ENCODE results near the gene VPS16.

DNA sequence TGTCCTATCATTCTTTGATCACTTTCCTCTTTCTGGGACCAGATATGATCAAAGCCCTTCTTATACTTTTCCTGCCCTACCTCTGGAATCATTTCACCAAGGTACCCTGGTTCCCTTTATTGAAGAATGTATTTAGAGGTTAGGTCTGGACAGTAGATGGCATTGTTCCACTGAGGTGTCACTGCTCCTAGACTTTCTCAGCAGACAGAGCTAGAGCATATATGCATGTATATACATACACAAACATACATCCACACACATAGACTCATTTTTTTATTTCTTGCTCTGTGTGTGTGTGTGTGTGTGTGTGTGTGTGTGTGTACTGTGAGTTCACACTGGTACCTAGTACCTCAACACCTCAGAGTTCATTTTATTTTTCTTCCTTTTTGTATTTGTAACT lies 73.6 kb downstream of the VPS16 start:
- TF ChIP-seq BACH2 (CRISPR knock-in tag; IDR thresholded peaks at IDR 0.05; ENCODE audit: borderline replicate concordance) (no peak), ZFP30 (CRISPR knock-in tag; IDR thresholded peaks at IDR 0.05) (no peak)

Data from SK-N-SH treated with all-trans-retinoic acid at 6 μM for 48 hours (cell line).